GM19023 (cell line): ENCODE data around the gene CCHCR1.
A peak's percentile ranks its signal among the peaks of the same experiment; 100 is the strongest.
"Not testable (repeated sequence)": the region's sequence is repeated elsewhere in the genome, so short reads cannot be mapped to it uniquely, and the experiment has no call there.

ENCODE experiments used
- ATAC-seq: cut with Tn5 transposase; IDR thresholded peaks from one replicate; pipeline ENCODE4 v1.9.1; 2021; ENCODE audit warnings: mild to moderate bottlenecking, moderate library complexity; ENCODE audit not compliant: unreplicated experiment

CCHCR1 gene, protein sequence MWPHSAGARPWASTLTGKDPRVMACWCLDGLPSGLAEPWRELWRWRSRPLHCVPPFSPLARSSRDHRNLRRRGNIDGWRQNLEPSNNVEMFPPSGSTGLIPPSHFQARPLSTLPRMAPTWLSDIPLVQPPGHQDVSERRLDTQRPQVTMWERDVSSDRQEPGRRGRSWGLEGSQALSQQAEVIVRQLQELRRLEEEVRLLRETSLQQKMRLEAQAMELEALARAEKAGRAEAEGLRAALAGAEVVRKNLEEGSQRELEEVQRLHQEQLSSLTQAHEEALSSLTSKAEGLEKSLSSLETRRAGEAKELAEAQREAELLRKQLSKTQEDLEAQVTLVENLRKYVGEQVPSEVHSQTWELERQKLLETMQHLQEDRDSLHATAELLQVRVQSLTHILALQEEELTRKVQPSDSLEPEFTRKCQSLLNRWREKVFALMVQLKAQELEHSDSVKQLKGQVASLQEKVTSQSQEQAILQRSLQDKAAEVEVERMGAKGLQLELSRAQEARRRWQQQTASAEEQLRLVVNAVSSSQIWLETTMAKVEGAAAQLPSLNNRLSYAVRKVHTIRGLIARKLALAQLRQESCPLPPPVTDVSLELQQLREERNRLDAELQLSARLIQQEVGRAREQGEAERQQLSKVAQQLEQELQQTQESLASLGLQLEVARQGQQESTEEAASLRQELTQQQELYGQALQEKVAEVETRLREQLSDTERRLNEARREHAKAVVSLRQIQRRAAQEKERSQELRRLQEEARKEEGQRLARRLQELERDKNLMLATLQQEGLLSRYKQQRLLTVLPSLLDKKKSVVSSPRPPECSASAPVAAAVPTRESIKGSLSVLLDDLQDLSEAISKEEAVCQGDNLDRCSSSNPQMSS

DNA sequence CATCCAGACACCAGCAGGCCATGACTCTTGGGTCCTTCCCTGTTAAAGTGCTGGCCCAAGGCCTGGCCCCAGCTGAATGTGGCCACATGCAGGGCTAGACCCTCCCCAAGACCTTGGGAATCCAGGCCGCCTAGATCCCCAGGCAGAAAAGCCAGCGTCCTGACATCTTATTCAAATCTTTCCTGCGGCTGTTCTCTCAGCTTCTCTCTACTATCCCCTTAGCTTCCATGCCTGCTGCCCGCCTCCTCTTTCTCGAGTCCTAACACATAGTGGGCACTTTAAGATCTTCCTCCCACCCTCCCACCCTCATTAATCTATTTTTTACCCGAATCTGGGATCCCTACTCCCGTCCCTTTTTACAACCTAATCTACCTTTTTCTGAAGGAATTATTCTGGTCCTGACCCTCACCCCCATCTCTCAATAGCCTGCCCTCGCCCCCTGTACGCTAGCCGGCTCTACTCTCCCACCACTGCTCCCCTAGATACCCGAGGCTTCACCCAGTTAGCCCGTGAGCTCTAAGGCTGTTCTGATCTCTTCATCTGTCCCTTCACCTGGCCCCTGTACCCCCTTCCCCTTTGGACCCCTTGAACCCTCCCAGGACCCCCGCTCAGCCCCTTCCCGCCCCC, at the start of gene CCHCR1:
TSS of gene CCHCR1 (minus strand) at position 290 of the 627 bp plus-strand sequence. CDS start at position 88, 202 bp downstream.
- peak; percentile 6 for ATAC-seq

DNA sequence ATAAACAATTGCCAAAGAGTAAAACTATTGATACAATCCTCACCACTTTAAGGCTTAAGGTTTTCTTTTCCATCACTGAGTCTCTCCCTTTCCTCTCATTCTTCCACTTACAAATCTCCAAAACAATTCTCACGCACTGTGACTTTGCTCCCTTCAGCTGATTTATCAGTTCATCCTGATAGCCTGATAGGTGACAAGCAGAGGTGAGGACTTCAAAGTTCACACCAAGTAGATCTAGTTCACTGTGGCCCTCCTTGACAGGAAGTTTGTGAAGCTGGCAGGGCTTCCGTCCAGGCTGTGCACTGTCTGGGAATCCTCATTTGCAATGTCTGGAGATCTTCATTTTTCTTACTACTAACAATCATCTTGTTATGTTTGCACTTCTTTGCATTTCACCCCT, 48.0 kb upstream of the CCHCR1 start:
- no peak for ATAC-seq

DNA sequence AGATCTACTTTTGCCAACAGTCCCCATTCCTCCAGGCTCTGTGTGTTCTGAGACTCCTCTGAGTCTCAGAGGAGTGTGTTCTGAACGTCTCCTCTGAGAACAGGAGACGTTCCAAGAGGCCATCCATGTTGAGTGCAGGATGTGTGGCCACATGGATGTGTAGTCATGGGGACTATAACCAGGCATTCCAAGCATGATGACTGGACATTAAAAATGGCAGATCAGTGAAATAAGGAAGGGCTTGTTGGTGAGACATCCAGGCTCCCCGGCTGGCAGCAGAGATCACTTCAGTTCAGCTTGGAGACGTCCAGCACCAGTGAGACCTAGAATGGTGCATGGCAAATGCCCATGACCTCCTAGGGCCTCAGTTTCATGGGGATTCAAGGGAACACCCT, 47.1 kb upstream of the CCHCR1 start:
- ATAC-seq = no peak

DNA sequence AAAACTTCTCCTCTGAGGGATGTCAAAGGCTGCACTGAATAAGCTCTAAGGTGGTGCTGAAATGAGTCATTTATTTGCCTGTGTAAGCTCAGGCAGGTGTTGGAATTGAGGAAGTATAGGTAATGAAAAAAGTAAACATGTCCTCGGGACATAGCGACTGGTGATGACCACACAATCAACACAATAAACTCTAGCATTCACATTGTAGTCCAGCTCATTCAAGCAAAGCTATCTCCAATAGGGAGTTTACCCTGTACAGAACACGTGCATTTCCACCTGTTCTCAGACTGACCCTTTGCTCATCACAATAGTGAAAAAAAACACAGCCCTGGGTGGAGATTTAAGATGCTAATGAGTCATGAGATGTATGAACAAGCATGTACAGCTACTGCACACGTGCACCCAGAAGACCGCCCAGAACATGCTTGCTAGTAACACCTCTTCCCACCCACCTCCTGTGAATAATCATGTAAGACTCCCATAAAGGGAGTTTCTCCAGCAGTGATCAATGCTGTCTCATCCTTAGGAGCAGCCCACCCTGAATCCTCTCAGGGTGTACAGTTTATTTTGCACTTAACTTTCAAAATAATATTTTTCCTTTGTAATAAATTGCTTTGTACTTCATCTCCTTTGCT, 45.9 kb upstream of the CCHCR1 start:
- peak; percentile 58 for ATAC-seq

DNA sequence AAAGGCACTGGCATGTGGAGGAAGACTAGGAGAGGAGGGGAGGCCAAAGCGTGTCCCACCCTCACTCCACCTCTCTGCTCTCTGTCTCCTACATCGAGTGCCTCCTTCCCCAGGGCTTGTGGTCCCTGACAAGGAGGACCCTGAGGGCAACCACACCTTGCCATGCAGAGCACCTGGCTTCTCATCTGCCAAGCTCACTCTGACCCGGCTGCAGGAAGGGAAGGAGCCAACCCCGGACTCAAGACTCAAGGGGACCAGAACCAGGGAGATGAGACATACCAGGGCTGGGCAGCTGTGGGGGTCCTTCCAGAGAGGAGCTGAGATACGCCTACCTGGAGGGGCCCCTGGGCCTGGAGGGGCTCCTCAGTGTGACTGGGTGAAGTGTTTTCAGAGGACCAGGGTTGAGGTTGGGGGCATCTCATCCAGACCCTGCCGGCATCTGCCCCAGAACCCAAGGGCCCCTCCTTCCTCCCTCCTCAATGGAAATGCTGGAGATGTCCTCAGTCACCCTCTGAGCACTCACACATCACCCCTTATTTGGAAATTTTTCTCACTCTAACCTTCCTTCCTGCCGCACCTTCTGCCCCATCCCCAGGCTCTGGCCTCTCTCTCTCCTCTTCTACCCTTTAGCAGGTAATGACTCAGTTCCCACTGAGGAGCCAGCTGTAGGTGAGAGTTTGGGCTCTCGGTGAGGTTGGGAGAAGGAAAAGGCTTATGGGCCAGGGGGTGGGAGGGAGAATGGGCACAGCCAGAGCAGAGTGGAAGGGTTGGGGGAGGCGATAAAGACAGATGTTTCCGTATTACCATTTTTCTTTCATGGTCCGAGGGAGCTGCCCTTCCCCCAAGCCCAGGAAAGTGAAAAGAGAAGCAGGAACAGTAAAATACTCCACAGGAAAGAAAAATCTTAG, 44.9 kb upstream of the CCHCR1 start:
- ATAC-seq = no peak

DNA sequence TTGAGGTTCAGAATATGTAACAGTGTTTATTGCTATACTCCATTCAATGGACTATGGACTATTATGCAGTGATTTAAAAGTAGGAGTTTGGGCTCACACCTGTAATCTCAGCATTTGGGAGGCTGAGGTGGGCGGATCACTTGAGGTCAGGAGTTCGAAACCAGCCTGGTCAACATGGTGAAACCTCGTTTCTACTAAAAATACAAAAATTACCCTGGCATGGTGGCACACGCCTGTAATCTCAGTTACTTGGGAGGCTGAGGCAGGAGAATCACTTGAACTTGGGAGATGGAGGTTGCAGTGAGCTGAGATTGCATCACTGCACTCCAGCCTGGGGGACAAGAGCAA, 41.5 kb upstream of the CCHCR1 start:
- ATAC-seq = not testable (repeated sequence)

DNA sequence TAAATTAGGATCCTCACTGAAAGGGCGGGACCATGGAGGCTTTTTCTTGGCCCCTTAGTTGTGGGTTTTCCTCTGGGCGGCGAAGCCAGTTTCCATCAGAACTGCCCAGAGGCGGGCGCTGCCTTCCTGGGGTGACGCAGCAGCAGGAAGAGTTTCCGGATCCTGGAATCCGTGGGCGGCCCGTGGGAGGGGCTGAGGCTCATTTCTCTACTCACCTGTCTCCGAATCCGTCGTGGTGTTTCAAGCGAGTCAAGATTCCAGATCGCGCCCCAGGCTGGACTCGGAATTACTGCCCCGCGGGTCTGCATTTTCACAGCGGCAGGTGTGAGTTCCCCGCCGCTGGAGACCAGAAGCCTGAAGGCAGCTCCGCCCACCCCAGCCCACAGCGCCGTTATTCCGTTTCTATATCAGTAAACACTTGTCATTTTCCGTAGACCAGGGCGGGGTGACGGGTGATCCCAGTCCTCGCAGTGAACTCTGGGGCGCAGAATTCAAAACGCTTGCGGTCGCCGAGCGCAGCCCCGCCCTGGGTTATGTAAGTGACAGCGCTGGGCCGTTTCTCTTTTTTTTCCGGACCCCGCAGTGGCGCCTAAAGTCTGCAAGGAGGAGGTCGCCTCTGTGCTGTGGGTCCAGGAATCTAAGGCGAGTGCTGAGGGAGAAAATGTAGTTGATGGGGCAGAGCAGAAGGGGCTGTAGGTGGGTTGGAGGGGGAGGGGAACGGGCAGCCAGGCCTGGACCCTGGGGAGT, 40.1 kb upstream of the CCHCR1 start:
- ATAC-seq = peak; percentile 62

DNA sequence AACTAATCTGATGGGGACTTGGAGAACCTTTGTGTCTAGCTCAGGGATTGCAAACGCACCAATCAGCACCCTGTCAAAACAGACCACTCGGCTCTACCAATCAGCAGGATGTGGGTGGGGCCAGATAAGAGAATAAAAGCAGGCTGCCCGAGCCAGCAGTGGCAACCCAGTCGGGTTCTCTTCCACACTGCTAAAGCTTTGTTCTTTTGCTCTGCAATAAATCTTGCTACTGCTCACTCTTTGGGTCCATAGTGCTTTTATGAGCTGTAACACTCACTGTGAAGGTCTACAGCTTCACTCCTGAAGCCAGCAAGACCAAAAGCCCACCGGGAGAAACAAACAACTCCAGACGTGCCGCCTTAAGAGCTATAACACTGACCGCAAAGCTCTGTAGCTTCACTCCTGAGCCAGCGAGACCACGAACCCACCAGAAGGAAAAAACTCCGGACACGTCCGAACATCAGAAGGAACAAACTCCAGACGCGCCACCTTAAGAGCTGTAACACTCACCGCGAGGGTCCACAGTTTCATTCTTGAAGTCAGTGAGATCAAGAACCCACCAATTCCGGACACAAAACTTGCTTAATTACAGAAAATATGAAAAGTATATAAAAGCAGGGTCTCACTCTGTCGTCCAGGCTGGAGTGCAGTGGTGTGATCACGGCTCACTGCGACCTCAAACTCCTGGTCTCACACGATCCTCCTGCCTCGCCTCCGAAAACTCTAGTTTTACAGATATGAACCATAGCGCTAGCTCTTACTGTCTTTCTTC, 38.8 kb upstream of the CCHCR1 start:
- not testable (repeated sequence) for ATAC-seq

DNA sequence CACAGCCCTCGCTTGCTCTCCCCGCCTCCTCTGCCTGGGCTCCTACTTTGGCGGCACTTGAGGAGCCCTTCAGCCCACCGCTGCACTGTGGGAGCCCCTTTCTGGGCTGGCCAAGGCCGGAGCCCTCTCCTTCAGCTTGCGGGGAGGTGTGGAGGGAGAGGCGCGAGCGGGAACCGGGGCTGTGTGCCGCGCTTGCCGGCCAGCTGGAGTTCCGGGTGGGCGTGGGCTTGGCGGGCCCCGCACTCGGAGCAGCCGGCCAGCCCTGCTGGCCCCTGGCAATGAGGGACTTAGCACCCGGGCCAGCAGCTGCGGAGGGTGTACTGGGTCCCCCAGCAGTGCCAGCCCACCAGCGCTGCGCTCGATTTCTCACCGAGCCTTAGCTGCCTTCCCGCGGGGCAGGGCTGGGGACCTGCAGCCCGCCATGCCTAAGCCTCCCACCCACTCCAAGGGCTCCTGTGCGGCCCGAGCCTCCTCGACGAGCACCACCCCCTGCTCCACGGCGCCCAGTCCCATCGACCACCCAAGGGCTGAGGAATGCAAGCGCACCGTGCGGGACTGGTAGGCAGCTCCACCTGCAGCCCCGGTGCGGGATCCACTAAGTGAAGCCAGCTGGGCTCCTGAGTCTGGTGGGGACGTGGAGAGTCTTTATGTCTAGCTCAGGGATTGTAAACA, 37.8 kb upstream of the CCHCR1 start:
- ATAC-seq = not testable (repeated sequence)

DNA sequence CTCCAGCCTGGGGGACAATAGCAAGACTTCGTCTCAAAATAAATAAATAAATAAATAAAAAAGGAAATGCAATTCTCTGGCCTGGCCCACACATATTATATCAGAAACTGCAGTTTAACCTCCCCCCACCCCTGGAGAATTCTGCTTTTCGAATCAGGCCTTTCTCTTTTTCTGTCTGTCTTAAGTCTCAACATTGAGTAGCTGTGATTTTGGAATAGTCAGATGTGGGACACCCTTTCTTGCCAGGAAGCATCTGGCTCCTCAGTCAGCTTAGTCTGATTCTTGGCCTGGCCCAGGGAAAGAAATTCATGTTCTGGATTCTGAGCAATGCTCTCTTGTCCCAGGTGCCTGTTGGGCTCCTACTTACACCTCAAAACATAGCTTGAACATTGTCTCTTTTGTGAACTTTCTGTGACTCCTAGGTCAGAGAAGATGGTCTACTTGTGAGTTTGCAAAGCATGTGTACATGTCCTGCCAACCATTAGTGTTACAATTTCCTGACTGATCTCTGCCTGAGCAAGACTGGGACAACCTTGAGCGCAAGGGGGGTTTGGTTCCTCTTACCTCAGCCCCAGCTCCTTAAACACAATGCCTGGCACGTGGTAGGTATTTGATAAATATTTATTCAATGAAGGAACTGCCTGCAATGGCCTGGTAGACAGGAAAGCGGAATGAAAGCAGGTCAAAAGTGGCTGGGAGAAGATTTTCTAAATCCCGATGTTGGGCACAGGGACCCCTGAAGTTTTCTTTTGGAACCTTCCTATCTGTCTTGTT, 36.6 kb upstream of the CCHCR1 start:
- ATAC-seq = no peak

DNA sequence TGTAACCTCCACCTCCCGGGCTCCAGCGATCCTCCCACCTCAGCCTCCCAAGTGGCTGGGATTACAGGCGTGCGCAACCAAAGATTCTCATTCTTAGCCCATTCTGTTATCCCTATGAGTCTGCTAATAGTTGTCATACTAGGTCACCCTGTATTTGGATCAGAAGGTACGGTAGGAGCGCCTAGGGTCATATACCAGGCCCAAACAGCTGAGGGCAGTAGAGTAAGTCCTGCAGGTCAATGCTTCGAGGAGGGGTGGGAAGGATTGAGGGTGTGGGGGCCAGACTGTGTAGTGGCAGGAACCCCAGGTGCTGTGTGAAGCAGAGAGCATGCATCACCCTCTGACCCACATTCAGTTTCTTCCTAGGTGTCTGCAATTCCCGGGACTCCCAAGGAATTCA, 35.6 kb upstream of the CCHCR1 start:
- ATAC-seq = no peak

DNA sequence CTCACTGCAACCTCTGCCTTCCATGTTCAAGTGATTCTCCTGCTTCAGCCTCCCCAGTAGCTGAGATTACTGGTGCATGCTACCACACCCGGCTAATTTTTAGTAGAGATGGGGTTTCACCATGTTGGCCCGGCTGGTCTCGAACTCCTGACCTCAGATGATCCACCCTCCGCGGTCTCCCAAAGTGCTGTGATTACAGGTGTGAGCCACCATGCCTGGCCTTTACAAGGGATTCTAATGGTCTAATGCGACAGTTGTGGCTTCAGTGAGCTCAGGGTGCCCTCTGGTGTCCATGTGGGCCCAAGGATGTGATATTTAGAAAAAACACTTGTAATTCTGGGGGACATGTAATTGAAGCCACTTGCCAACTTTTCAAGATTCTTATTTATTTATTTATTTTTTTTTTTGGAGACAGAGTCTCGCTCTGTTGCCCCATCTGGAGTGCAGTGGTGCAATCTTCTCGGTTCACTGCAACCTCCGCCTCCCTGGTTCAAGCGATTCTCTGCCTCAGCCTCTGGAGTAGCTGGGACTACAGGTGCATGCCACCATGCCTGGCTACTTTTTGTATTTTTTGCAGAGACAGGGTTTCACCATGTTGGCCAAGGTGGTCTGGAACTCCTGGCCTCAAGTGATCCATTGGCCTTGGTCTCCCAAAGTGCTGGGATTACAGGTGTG, 35.0 kb upstream of the CCHCR1 start:
- not testable (repeated sequence) for ATAC-seq

DNA sequence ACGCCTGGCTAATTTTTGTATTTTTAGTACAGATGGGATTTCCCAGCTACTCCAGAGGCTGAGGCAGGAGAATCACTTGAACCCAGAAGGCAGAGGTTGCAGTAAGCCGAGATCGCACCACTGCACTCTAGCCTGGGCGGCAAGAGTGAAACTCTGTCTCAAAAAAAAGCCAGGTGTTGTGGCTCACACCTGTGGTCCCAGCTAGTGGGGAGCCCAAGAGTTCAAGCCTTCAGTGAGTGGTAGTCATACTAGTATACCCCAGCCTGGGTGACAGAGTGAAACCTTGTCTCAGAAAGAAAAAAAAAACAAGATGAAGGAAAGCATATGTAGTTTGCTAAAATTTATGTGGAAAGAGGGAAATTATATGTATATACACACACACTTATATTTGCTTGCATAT, 32.9 kb upstream of the CCHCR1 start:
- ATAC-seq = no peak

DNA sequence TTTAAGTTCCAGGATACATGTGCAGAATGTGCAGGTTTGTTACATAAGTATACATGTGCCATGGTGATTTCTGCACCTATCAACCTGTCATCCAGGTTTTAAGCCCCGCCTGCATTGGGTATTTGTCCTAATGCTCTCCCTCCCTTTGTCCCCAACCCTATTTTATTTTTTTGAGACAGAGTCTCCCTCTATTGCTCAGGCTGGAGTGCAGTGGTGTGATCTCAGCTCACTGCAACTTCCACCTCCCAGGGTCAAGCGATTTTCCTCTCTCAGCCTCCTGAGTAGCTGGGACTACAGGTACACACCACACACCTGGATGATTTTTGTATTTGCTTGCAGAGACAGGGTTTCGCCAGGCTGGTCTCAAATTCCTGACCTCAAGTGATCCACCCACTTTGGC, 31.6 kb upstream of the CCHCR1 start:
- ATAC-seq = not testable (repeated sequence)

DNA sequence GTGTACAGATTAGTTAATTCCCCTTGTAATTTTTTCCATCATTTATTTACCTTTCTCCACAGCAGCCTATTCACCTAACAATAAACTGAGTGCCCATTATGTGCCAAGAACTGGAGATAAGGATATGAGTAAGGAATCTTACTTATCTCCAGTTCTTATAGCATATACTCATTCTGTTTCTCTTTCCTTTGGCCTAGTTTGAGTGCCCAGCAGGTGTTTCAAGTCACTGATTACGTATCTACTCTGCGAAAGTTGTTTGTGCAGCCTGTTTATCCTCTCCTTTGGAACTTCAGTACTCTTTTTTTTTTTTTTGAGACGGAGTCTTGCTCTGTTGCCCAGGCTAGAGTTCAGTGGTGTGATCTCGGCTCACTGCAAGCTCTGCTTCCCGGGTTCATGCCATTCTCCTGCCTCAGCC, 30.2 kb upstream of the CCHCR1 start:
- ATAC-seq = no peak

DNA sequence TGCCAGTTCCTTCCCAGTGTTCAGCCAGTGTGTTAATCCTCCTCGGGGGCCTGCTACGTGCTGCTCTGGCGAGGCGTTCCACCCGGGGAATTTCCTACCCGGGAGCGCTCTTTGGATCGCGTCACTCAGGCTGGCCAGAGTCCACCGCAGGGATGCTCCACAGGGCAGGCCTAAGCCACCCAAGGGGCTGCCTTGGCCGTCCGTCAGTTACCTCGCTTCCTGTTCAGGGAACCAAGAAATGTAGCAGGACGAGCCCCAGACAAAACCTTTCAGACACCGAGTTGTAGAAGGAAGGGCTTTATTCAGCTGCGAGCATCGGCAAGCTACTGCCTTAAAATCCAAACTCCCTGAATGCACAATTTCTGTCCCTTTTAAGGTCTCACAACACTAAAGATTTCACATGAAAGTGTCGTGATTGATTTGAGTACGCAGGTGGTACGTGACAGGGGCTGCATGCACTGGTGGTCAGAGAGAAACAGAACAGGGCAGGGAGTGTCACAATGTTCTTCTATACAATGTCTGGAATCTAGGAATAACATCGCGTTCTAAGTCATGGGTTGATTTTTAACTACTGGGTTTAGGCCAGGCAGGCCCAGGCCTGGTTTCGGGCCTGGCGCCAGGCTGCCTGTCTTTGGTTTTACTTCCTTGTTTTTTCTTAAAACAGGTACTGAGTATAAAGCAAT, 28.6 kb upstream of the CCHCR1 start:
- no peak for ATAC-seq
